Mammary epithelial cell (primary cell): Measurements from ENCODE around the gene OGG1.

Experiments used
- EZH2 ChIP-seq: IDR thresholded peaks from 2 replicates; pipeline ENCODE4 v1.6.1; 2012; ENCODE audit warnings: low read length, inconsistent platforms, borderline replicate concordance
- TF ChIP-seq, protein P1 (sequence below), 2 donors: IDR thresholded peaks in 1 of 2; conservative IDR thresholded peaks in 1 of 2; 2 replicates each; pipeline ENCODE4 v1.5.1; 2011 to 2012; ENCODE audit warnings: inconsistent platforms in 2 of 2, low read length in 2 of 2, mild to moderate bottlenecking in 2 of 2, control low read depth in 1 of 2, low read depth in 1 of 2; ENCODE audit not compliant: insufficient read depth in 1 of 2; ENCODE audit errors: extremely low read depth in 1 of 2

DNA sequence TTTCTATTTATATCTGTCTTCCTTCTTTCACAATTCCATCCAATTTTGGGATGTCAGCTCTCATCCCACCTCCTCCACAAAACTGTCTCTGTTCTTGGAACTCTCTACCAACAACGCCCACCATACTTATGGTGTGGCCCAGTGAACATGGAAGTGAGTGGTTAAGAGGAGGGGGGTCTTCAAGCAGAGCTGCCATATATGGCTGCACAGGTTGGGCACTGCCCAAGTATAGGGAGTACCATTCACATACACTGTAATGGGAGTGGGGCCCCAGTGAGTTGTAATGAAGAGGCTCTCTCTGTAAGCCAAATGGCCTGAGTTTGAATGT is 27.9 kb downstream of the OGG1 start:
- TF ChIP-seq EZH2, result no peak
- TF ChIP-seq, protein P1, sequence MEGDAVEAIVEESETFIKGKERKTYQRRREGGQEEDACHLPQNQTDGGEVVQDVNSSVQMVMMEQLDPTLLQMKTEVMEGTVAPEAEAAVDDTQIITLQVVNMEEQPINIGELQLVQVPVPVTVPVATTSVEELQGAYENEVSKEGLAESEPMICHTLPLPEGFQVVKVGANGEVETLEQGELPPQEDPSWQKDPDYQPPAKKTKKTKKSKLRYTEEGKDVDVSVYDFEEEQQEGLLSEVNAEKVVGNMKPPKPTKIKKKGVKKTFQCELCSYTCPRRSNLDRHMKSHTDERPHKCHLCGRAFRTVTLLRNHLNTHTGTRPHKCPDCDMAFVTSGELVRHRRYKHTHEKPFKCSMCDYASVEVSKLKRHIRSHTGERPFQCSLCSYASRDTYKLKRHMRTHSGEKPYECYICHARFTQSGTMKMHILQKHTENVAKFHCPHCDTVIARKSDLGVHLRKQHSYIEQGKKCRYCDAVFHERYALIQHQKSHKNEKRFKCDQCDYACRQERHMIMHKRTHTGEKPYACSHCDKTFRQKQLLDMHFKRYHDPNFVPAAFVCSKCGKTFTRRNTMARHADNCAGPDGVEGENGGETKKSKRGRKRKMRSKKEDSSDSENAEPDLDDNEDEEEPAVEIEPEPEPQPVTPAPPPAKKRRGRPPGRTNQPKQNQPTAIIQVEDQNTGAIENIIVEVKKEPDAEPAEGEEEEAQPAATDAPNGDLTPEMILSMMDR (conservative IDR thresholded peaks at IDR 0.05 in 1 of 2, IDR thresholded peaks at IDR 0.05 in 1 of 2; ENCODE audit: extremely low read depth in 1 of 2, insufficient read depth in 1 of 2, low read depth in 1 of 2, low read length in 2 of 2), result no peak
